ENCODE data around the gene CDIP1. TPM values are rescaled to one million over a fixed set of nuclear protein-coding genes. Genes with fewer than 3 reads are reported as not detected.

Gene CDIP1
- 12.3 TPM for polyA plus RNA-seq (2012; ENCODE audit: insufficient read length, low read depth)

DNA sequence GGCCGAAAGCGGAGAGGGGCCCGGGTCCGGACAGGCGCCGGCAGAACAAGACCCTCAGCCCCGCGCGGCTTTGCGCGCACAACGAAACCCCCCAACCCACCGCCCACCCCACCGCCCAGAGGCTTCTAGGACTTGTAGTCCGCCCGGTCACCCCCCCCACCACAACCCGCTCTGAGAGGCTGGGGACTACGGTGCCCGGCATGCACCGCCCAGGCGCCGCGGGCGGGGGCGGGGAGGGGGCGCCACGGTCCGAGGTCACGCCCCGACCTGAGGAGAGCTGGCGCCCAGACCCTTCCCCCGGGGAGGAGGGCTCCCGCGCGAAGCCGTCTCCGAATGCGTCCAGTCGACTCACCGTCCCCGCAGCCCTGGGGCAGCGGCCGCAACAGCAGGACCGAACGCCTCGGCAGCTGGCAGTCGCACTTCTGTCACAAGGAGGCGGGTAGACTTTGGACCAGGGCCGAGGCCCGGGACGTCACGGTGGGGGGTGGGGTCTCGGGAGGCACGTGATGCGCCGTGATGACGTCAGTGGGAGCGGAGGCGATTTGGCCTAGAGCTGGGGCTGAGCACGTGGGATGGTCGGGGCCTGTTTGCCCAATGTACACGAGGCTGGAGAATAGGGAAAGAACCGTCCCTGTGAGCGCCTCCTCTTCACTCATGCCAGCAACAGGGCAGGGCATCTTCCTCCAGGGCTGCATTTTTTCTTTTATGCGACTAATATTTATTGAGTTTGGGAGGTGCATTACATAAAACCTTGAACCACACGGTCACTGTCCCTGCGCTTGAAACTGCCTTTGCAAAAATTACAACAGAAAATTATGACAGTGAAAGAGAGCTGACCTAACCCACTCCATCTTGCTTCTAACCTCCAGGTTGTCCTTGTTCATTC, at the start of gene CDIP1:
Gene CDIP1 (minus strand): TSS at position 424 of the 886 bp plus-strand sequence. CDS start 24,643 bp downstream, outside the sequence.
- TF ChIP-seq SIN3A (IDR thresholded peaks at IDR 0.05; ENCODE audit: borderline replicate concordance, insufficient read depth, low read length) (0 out of 2 replicates have a peak, but pooled peaks have one; percentile 35), REST (IDR thresholded peaks at IDR 0.05; ENCODE audit: insufficient read depth in 1 of 2, low read depth in 2 of 2, low read length in 2 of 2) (no peak), POLR2AphosphoS5 (IDR thresholded peaks at IDR 0.05; ENCODE audit: low read depth, low read length) (peak; percentile 77), FOXP2 (optimal IDR thresholded peaks at IDR 0.05; ENCODE audit: borderline replicate concordance, extremely low read depth, extremely low read length, insufficient read depth) (peak; percentile 70)

- TF ChIP-seq SIN3A (IDR thresholded peaks at IDR 0.05; ENCODE audit: borderline replicate concordance, insufficient read depth, low read length): no peak
- no peak for TF ChIP-seq REST (IDR thresholded peaks at IDR 0.05; ENCODE audit: insufficient read depth in 1 of 2, low read depth in 2 of 2, low read length in 2 of 2)
Observed at GRCh38 chr16:4586291-4586690, 47.7 kb upstream of the CDIP1 start.

DNA sequence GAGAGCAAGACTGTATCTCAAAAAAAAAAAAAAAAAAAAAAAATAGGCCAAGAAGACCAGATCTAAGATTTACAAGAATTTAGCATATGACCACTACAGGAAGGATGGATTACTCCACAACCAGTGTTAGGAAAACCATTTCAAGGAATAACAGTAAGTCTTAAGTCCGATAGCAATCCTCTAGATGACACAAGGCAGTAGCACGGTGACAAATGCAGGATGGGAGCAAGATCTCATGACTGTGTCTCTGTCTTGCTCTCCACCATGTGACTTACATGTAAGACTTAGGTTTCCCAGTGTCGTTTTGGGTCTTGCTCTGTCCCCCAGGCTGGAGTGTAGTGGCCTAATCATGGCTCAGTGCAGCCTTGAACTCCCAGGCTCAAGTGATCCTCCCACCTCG, 45.3 kb upstream of the CDIP1 start:
- no peak for TF ChIP-seq SIN3A (IDR thresholded peaks at IDR 0.05; ENCODE audit: borderline replicate concordance, insufficient read depth, low read length)
- TF ChIP-seq REST (IDR thresholded peaks at IDR 0.05; ENCODE audit: insufficient read depth in 1 of 2, low read depth in 2 of 2, low read length in 2 of 2): no peak
- no peak for TF ChIP-seq TAF1 (IDR thresholded peaks at IDR 0.05; ENCODE audit: borderline replicate concordance, insufficient read depth, low read length)
- no peak for TF ChIP-seq POLR2AphosphoS5 (IDR thresholded peaks at IDR 0.05; ENCODE audit: low read depth, low read length)
- no peak for TF ChIP-seq FOXP2 (optimal IDR thresholded peaks at IDR 0.05; ENCODE audit: borderline replicate concordance, extremely low read depth, extremely low read length, insufficient read depth)

- TF ChIP-seq POLR2AphosphoS5 (IDR thresholded peaks at IDR 0.05; ENCODE audit: low read depth, low read length): no peak
Observed at GRCh38 chr16:4580250-4580649, 41.7 kb upstream of the CDIP1 start.

DNA sequence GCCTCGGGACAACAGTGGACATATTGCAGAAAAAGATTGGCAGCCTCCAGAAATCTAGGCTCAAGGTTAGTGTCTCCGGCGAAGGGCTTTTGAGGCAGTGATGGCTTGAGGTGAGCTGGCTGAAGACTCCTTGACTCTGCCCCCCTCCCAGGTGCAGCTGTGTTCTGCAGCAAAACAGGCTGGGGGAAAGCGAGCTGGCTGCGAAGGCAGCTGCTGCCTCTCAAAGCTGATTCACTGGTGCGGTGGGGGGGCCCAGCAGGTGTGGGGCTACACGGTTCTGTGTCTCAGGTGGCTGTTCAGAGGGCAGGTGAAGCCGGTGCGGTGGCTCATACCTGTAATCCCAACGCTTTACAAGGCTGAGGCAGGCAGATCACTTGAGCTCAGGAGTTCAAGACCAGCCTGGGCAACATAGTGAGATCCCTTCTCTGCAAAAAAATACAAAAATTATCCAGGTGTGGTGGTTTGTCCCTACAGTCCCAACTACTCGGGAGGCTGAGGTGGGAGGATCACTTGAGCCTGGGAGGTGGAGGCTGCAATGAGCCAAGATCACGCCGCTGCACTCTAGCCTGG, 40.5 kb upstream of the CDIP1 start:
- TF ChIP-seq POLR2AphosphoS5 (IDR thresholded peaks at IDR 0.05; ENCODE audit: low read depth, low read length): no peak

DNA sequence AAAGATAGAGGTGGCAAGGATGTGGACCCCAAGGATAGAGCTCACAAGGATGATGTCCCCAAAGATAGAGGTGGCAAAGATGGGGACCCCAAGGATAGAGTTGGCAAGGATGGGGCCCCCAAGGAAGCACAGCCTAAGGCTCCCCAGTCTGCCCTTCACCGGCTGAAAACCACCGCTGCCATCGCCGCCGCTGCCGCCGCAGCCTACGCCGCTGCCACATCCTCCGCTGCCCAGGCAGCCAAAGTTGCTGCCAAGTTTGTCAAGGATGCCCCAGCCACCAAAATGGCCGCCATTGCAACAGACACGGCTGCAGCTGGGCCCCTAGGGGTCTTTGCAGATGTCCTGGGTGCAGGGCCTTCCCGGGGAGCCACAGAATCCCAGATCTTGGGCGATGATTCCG, 37.4 kb upstream of the CDIP1 start:
- no peak for TF ChIP-seq TAF1 (IDR thresholded peaks at IDR 0.05; ENCODE audit: borderline replicate concordance, insufficient read depth, low read length)
